ENCODE results near the gene DPP6. TPM values are rescaled to one million over a fixed set of nuclear protein-coding genes. Genes with fewer than 3 reads are reported as not detected.

DPP6 gene
- total RNA-seq, 4 donors from 2014 or later: 13.4 to 33.2 (median 26.8) TPM

DNA sequence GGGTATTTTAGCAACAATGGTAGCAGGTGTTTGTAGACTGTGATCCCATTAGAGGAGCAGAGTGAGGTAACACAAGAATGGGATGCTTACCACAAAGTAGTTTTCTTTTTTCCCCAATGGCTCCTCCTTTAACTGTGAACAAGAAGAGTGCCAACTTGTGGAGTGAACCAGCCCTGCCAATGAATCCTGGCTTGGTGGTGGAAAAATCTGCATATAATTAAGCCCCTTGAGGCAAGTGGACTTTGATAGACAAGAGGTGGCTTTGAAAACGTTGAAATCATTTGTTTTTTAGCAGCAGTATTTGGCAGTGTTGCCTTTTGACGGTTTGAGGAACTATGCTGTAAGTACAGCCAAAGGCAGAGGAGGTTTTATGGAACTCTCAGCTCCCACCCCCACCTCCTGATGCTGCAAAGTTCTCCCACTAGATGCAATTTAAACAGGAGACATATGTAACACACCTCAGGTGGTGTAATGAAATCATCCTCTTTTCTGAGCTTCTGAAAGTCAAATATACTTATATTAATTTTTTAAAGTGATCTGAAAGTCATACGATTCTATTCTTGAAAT is 295.6 kb downstream of the DPP6 start:
- Histone ChIP-seq H3K27ac (replicated peaks in 1 of 4) (no peak overlapping the region), H3K4me1 (no peaks in the 10 kb centered on the region), H3K9me3 (peaks cover 0 to 4% (median 0%) of the 10 kb centered on the region in 4 donors), H3K27me3 (no peaks in the 10 kb centered on the region), H3K4me3 (no peak overlapping the region), H3K36me3 (no peaks in the 10 kb centered on the region)
- intact Hi-C loops (cut with DNase I): no loop called here
- 43% methylated on average over 3 of the region's 3 CpGs for WGBS
- no peak for TF ChIP-seq POLR2AphosphoS5 (IDR thresholded peaks at IDR 0.05)
- TF ChIP-seq POLR2A (IDR thresholded peaks at IDR 0.05; ENCODE audit: low read depth): no peak
- TF ChIP-seq, protein P1, sequence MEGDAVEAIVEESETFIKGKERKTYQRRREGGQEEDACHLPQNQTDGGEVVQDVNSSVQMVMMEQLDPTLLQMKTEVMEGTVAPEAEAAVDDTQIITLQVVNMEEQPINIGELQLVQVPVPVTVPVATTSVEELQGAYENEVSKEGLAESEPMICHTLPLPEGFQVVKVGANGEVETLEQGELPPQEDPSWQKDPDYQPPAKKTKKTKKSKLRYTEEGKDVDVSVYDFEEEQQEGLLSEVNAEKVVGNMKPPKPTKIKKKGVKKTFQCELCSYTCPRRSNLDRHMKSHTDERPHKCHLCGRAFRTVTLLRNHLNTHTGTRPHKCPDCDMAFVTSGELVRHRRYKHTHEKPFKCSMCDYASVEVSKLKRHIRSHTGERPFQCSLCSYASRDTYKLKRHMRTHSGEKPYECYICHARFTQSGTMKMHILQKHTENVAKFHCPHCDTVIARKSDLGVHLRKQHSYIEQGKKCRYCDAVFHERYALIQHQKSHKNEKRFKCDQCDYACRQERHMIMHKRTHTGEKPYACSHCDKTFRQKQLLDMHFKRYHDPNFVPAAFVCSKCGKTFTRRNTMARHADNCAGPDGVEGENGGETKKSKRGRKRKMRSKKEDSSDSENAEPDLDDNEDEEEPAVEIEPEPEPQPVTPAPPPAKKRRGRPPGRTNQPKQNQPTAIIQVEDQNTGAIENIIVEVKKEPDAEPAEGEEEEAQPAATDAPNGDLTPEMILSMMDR (IDR thresholded peaks at IDR 0.05): no peak
- no peak for TF ChIP-seq EP300 (IDR thresholded peaks at IDR 0.05)
- DNase-seq (ENCODE audit: extremely low spot score): no peak

DNA sequence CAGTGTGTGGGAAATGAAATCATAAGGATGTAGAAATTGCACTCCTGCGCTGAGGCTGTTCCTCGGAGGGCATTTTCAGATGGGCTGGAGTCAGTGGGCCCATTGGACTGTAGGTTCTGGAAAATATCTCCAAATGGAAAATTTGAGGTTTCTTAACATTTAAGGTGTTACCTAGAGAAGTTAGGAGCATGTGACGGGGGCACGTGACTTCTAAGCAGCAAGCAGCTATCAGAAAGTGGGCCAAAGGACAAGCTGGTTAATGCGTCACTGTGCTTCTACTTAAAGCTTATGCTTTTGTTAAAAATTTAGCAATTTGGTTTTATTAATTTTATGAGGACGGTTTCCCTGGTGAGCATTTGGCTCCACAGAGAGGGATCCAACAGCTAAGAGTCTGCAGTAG is 298.7 kb downstream of the DPP6 start:
- DNase-seq (ENCODE audit: extremely low spot score): no peak
- H3K4me1 ChIP-seq: no peaks in the 10 kb centered on the region
- peaks cover 0 to 4% (median 0%) of the 10 kb centered on the region in 4 donors for H3K9me3 ChIP-seq
- intact Hi-C loops (cut with DNase I): no loop called here
- H3K27me3 ChIP-seq: no peaks in the 10 kb centered on the region
- WGBS: 95% methylated on average over 6 of the region's 6 CpGs
- H3K36me3 ChIP-seq: no peaks in the 10 kb centered on the region
- TF ChIP-seq, protein P1 (IDR thresholded peaks at IDR 0.05): no peak
- TF ChIP-seq POLR2A (IDR thresholded peaks at IDR 0.05; ENCODE audit: low read depth) (no peak), POLR2AphosphoS5 (IDR thresholded peaks at IDR 0.05) (no peak), EP300 (IDR thresholded peaks at IDR 0.05) (no peak)
- no peak overlapping the region for H3K4me3 ChIP-seq
- H3K27ac ChIP-seq (replicated peaks in 1 of 4): no peak overlapping the region

DNA sequence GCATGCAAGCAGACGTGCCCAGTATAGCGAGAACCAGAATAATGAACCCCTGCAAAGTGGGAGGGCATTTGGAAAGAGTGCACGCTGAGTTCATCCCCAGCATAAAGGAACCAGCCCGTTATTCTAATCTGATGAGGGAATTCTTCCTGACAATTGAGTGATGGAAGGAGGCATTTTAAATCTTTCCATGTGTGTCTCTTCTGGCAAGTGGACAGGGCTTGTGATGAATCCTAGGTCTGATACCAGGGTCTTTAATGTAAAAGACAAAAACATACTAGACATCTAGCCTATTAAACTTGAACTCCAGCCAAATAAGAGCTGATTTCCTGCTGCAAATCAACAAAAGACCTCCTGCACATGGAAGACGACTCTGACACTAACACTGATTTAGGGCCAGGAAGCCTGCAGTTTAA is 301.2 kb downstream of the DPP6 start:
- TF ChIP-seq, protein P1 (IDR thresholded peaks at IDR 0.05): no peak
- TF ChIP-seq POLR2AphosphoS5 (IDR thresholded peaks at IDR 0.05) (no peak), POLR2A (IDR thresholded peaks at IDR 0.05; ENCODE audit: low read depth) (no peak), EP300 (IDR thresholded peaks at IDR 0.05) (no peak)
- Histone ChIP-seq H3K9me3 (peaks cover 0 to 4% (median 0%) of the 10 kb centered on the region in 4 donors), H3K4me3 (no peak overlapping the region), H3K27me3 (no peaks in the 10 kb centered on the region), H3K27ac (replicated peaks in 1 of 4) (no peak overlapping the region), H3K36me3 (no peaks in the 10 kb centered on the region), H3K4me1 (no peaks in the 10 kb centered on the region)
- intact Hi-C loops (cut with DNase I): no loop called here
- WGBS: 39% methylated on average over 5 of the region's 5 CpGs
- no peak for DNase-seq (ENCODE audit: extremely low spot score)

DNA sequence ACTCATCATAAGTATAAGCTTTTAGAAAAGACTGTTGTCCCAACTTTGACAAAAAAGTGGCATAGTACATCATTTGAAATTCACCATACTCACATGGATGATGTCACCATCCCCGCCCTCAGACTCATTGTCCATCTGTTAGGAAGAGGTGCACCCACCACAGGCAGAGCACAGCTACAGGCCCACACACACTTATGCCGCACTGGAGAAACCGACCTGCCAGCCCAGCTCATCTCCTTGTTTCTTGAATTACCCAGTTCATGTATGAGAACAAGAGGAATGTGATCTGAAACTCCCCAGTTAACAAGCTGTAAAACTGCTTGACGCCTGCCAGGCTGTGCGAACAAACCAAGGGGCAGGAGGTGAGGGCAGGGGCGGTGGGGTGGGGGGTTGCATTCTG is 312.0 kb downstream of the DPP6 start:
- H3K36me3 ChIP-seq: no peaks in the 10 kb centered on the region
- H3K27me3 ChIP-seq: no peaks in the 10 kb centered on the region
- no peak overlapping the region for H3K4me3 ChIP-seq
- 65% methylated on average over 6 of the region's 6 CpGs for WGBS
- TF ChIP-seq, protein P1 (IDR thresholded peaks at IDR 0.05): no peak
- TF ChIP-seq POLR2A (IDR thresholded peaks at IDR 0.05; ENCODE audit: low read depth) (no peak), EP300 (IDR thresholded peaks at IDR 0.05) (no peak), POLR2AphosphoS5 (IDR thresholded peaks at IDR 0.05) (no peak)
- H3K4me1 ChIP-seq: no peaks in the 10 kb centered on the region
- no peak overlapping the region for H3K27ac ChIP-seq (replicated peaks in 1 of 4)
- no peak for DNase-seq (ENCODE audit: extremely low spot score)
- H3K9me3 ChIP-seq: no peaks in the 10 kb centered on the region
- intact Hi-C loops (cut with DNase I): no loop called here

DNA sequence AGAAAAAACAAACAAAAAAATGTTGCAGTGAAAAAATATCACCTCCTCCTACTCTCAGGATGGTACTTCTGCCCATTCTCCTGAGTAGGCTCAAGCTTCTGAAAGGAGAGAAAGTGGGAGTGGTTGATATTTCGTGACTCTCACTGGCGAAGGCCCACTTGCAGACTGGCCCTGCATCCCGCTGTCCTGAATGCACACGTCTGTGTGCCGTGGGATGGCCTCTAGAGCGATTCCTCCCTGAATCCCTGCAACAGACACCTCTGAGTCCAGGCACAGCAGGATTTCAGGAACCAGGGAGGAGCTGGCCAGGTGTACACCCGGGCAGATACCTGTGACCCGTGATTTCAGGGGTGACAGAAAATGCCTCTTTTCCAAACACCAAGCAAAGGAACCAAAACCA is 319.2 kb downstream of the DPP6 start:
- no peaks in the 10 kb centered on the region for H3K36me3 ChIP-seq
- no peak for DNase-seq (ENCODE audit: extremely low spot score)
- intact Hi-C loops (cut with DNase I): no loop called here
- H3K4me1 ChIP-seq: no peaks in the 10 kb centered on the region
- H3K4me3 ChIP-seq: no peak overlapping the region
- H3K27me3 ChIP-seq: no peaks in the 10 kb centered on the region
- WGBS: 67% methylated on average over 8 of the region's 8 CpGs
- no peak overlapping the region for H3K27ac ChIP-seq (replicated peaks in 1 of 4)
- no peaks in the 10 kb centered on the region for H3K9me3 ChIP-seq
- TF ChIP-seq POLR2AphosphoS5 (IDR thresholded peaks at IDR 0.05) (no peak), EP300 (IDR thresholded peaks at IDR 0.05) (no peak), POLR2A (IDR thresholded peaks at IDR 0.05; ENCODE audit: low read depth) (no peak)
- TF ChIP-seq, protein P1 (IDR thresholded peaks at IDR 0.05): no peak
